NCI-H69 (cell line): ENCODE measurements around the gene TFF2.

Experiments
- DNase-seq: peaks from one replicate; lab custom pipeline; 2025; lab: John Stamatoyannopoulos, UW

The TFF2 gene

GRCh38 chr21:42320791-42321190 is 30.0 kb downstream of the TFF2 start:
- no peak for DNase-seq

- DNase-seq: no peak
Measured at GRCh38 chr21:42319851-42320572, 30.8 kb downstream of the TFF2 start.

GRCh38 chr21:42319376-42319775 is 31.4 kb downstream of the TFF2 start:
- DNase-seq: peak; percentile 32

- peak; percentile 59 for DNase-seq
Measured at GRCh38 chr21:42317826-42318746, 32.7 kb downstream of the TFF2 start.

- peak; percentile 93 for DNase-seq
Measured at GRCh38 chr21:42317341-42317741, 33.5 kb downstream of the TFF2 start.

GRCh38 chr21:42316891-42317290 is 33.9 kb downstream of the TFF2 start:
- DNase-seq: peak; percentile 45

GRCh38 chr21:42315296-42315891 is 35.4 kb downstream of the TFF2 start, which contains the start of gene TFF3:
TSS of gene TFF3 (minus strand) at chr21:42315409. CDS start at chr21:42315374, 35 bp downstream.
- DNase-seq: peak; percentile 99

- peak; percentile 33 for DNase-seq
Measured at GRCh38 chr21:42314616-42315295, 36.0 kb downstream of the TFF2 start.

GRCh38 chr21:42313501-42313969 is 37.3 kb downstream of the TFF2 start:
- DNase-seq: peak; percentile 90

- DNase-seq: peak; percentile 90
Measured at GRCh38 chr21:42312626-42313104, 38.1 kb downstream of the TFF2 start.

GRCh38 chr21:42311816-42312625 is 38.8 kb downstream of the TFF2 start:
- DNase-seq: peak; percentile 43

GRCh38 chr21:42311160-42311559 is 39.6 kb downstream of the TFF2 start:
- no peak for DNase-seq

GRCh38 chr21:42310411-42311001 is 40.3 kb downstream of the TFF2 start:
- no peak for DNase-seq

- peak; percentile 72 for DNase-seq
Measured at GRCh38 chr21:42309753-42310213, 41.0 kb downstream of the TFF2 start.

- peak; percentile 35 for DNase-seq
Measured at GRCh38 chr21:42308914-42309752, 41.7 kb downstream of the TFF2 start.

GRCh38 chr21:42308161-42308913 is 42.5 kb downstream of the TFF2 start:
- DNase-seq: no peak

GRCh38 chr21:42307106-42307505 is 43.7 kb downstream of the TFF2 start:
- DNase-seq: peak; percentile 43

- DNase-seq: peak; percentile 96
Measured at GRCh38 chr21:42306366-42307035, 44.3 kb downstream of the TFF2 start.
